NT2/D1 (cell line): ENCODE measurements around the gene SNAI3.

Experiments
- DNase-seq: peaks from one replicate; pipeline ENCODE4 v3.0.0-alpha.2; 2011; ENCODE audit warnings: low read depth, low spot score
- H3K27me3 ChIP-seq: 2 replicates; pipeline ENCODE4 v1.6.0; 2011; ENCODE audit warnings: mild to moderate bottlenecking; ENCODE audit not compliant: insufficient read length, insufficient read depth
- H3K36me3 ChIP-seq: 2 replicates; pipeline ENCODE4 v1.6.1; 2011; ENCODE audit warnings: mild to moderate bottlenecking, low read length, mixed read lengths; ENCODE audit not compliant: insufficient read depth, insufficient read length
- H3K4me1 ChIP-seq: 2 replicates; pipeline ENCODE4 v1.5.1; 2011; ENCODE audit not compliant: insufficient read depth, insufficient read length
- H3K4me3 ChIP-seq: 2 replicates; pipeline ENCODE4 v1.5.1; 2011; ENCODE audit warnings: low read depth; ENCODE audit not compliant: insufficient read length
- H3K9ac ChIP-seq: 2 replicates; pipeline ENCODE4 v1.6.0; 2011; ENCODE audit warnings: low read depth; ENCODE audit not compliant: insufficient read length
- H3K9me3 ChIP-seq: 2 replicates; pipeline ENCODE4 v1.5.1; 2011; ENCODE audit warnings: mild to moderate bottlenecking, low read length; ENCODE audit not compliant: insufficient read depth
- SUZ12 ChIP-seq: IDR thresholded peaks from 2 replicates; pipeline ENCODE4 v1.6.1; 2011; ENCODE audit not compliant: insufficient read length, insufficient read depth; ENCODE audit errors: extremely low read depth
- YY1 ChIP-seq: IDR thresholded peaks from 2 replicates; pipeline ENCODE4 v1.6.1; 2011; ENCODE audit not compliant: insufficient read length, insufficient read depth
- ZNF274 ChIP-seq: IDR thresholded peaks from 2 replicates; pipeline ENCODE4 v1.6.1; 2011; ENCODE audit warnings: mild to moderate bottlenecking, low read depth, low read length

Gene SNAI3

DNA sequence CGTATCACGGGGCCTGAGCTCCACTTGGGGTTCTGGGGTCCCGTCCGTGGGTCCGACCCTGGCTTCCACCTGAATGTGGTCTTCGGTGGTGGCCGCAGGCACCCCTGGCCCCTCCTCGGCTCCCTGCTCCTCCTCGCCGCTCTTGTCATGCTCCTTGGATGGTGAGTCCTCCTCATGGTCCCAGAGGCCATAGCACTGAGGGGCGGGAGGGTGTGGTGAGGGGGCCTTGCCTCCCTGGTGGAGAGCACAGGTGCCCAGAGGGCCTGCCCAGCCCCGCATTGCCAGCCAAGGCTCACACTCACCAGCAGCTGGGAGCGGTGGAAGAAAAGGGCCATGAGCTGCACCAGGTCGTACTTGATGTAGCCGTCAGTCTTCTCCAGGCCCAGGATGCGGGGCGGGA lies 34.9 kb upstream of the SNAI3 start:
- Histone ChIP-seq H3K9me3 (no peaks in the 10 kb centered on the region), H3K36me3 (peaks cover 96% of the 10 kb centered on the region)

DNA sequence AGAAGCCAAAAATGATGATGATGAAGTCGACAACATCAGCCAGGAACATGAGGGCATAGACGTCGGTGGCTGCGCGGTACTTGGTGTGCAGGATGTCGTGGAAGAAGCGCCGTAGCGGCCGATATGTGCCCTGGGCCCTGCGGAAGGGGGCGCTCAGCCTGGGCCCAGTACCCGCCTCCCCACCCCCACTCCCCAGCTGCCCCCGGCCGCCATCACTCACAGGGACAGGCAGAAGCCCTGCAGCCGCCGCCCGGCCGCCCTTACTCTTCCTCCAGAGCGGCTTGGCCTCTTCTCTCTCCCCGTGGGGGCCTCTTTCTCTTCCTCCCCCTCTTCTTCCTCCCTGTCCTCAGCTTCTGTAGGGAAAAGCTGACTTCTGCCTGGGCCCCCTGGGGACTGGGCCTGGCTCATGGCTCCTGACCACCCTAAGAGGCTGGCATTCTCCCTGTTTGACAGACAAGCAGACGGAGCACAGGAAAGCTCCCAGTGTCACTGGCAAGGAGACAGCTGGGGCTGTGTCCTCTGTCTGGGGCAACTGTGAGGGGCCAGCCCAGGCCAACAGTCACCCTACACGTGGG lies 34.2 kb upstream of the SNAI3 start:
- H3K4me1 ChIP-seq, result peaks cover 10% of the 10 kb centered on the region
- no peaks in the 10 kb centered on the region for H3K27me3 ChIP-seq
- no peak overlapping the region for H3K9ac ChIP-seq
- no peak for DNase-seq
- no peak overlapping the region for H3K4me3 ChIP-seq
- peaks cover 96% of the 10 kb centered on the region for H3K36me3 ChIP-seq
- no peaks in the 10 kb centered on the region for H3K9me3 ChIP-seq
- TF ChIP-seq YY1 (no peak), SUZ12 (no peak), ZNF274 (no peak)

More for the DNA sequence above, 34.9 kb upstream of the SNAI3 start:
- H3K4me1 ChIP-seq, result peaks cover 15% of the 10 kb centered on the region
- TF ChIP-seq SUZ12 (no peak), ZNF274 (no peak), YY1 (no peak)
- H3K9ac ChIP-seq, result no peak overlapping the region
- H3K4me3 ChIP-seq, result no peak overlapping the region
- no peak for DNase-seq
- no peaks in the 10 kb centered on the region for H3K27me3 ChIP-seq

DNA sequence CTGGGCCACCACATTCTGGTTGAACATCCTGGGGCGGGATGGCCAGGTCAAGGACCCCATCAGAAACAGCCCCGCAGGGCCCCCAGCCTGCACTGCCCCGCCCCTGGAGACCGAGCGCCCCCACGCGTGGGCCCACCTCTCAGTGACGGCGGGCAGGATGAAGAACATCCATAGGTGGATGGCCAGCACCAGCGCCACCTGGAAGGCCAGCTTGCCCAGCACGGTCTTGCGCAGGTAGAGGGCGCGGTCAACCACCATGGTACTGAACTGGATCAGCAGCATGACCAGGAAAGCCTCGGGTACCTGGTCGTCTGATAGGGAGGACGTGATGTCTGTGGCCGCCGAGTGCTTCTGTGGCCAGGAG lies 33.6 kb upstream of the SNAI3 start:
- H3K36me3 ChIP-seq, result peaks cover 96% of the 10 kb centered on the region
- no peaks in the 10 kb centered on the region for H3K27me3 ChIP-seq
- peaks cover 6% of the 10 kb centered on the region for H3K4me1 ChIP-seq
- no peak overlapping the region for H3K9ac ChIP-seq
- TF ChIP-seq YY1 (no peak), SUZ12 (no peak), ZNF274 (no peak)
- no peaks in the 10 kb centered on the region for H3K9me3 ChIP-seq
- H3K4me3 ChIP-seq, result no peak overlapping the region
- DNase-seq, result no peak

DNA sequence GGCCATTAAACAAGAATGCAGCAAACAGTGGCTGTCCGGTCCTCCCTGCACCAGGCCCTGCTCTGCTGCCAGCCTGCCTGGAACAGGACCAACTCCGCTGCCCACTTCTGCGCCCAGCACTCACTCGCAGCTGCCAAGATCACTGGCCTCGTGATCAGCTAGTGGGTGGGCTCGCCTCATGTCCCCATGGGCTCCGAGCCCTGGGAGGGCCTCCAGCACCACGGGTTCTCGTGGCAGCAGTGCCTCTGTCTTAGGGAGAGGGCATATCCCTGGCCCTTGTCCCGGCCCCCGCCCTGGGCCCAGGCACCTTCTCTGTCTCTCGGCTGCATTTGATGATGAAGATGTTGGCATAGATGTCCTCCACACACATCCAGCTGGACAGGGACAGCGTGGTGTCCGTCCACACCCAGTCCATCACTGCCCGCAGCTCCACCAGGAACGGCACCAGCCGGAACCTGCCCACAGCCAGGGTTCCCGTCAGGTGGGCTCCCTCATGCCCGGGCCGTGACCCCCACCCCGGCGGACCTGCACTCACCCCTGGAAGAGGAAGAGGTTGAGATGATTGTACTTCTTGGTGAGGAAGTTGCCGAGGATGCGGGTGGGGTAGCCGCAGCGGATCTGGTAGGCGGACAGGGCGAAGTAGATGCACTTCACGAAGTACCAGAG lies 33.1 kb upstream of the SNAI3 start:
- Histone ChIP-seq H3K4me1 (peaks cover 4% of the 10 kb centered on the region), H3K9ac (no peak overlapping the region), H3K9me3 (no peaks in the 10 kb centered on the region), H3K4me3 (no peak overlapping the region), H3K36me3 (peaks cover 96% of the 10 kb centered on the region), H3K27me3 (no peaks in the 10 kb centered on the region)
- DNase-seq, result no peak
- TF ChIP-seq SUZ12, result no peak
- no peak for TF ChIP-seq ZNF274
- TF ChIP-seq YY1, result no peak

DNA sequence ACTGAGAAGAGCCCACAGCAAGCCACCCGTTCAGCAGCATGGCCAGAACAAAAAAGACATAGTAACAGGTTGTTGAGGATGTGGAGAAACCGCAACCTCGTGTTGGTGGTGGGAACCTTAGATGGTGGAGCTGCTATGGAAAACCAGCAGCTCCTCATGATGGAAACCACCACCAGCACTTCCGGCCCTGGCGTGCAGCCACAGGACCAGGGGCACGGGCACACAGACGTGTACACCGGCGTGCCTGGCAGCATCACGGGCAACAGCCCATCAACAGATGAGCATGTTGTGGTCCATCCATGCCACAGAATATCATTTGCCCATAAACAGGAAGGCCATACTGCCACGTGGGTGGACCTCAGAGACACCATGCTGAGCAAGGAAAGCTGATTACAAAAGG lies 31.9 kb upstream of the SNAI3 start:
- peaks cover 96% of the 10 kb centered on the region for H3K36me3 ChIP-seq
- DNase-seq, result no peak
- H3K9me3 ChIP-seq, result no peaks in the 10 kb centered on the region
- peaks cover 3% of the 10 kb centered on the region for H3K4me1 ChIP-seq
- no peak for TF ChIP-seq ZNF274
- H3K27me3 ChIP-seq, result no peaks in the 10 kb centered on the region
- no peak overlapping the region for H3K9ac ChIP-seq
- H3K4me3 ChIP-seq, result no peak overlapping the region

DNA sequence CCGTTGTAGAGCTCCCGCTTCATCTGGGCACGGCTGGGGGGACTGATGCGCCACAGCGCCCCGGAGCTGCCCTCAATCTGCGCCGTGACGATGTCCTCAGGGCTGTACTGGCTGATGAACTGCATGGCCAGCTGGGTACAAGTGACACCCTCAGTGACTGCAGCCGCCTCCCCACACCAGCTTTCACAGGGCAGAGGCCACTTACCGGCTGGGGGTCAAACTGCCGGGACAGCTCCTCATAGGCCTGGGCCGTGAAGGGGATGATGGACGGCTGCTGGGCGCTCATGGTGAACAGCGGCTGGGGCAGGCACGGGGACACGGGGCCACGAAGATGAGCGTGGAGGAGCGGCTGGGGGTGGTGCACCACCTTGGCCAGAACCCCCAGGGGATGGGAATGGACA lies 30.3 kb upstream of the SNAI3 start:
- Histone ChIP-seq H3K4me3 (no peak overlapping the region), H3K36me3 (peaks cover 91% of the 10 kb centered on the region), H3K9ac (no peak overlapping the region), H3K9me3 (no peaks in the 10 kb centered on the region), H3K27me3 (no peaks in the 10 kb centered on the region), H3K4me1 (no peaks in the 10 kb centered on the region)
- DNase-seq, result no peak
- TF ChIP-seq ZNF274 (no peak), SUZ12 (no peak), YY1 (no peak)

DNA sequence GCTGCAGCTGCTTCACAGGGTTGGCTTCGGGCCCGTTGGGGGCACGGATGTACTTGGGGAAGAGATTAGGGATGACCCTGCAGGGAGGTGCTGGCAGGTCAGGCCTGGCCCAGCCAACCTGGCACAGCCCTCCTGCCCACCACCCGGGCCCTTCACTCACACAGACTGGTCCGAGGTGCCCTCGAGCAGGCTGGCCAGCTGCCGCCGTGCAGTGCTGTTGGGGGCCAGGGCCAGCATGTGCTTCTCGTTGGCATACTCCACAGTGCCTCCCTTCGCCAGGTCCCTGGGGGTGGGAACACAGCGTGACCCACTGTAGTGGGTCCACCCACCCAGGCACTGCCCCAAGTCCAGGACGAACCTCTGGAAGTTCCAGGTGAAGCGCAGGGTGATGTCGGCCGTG lies 29.9 kb upstream of the SNAI3 start:
- Histone ChIP-seq H3K27me3 (no peaks in the 10 kb centered on the region), H3K4me3 (no peak overlapping the region), H3K9ac (no peak overlapping the region), H3K4me1 (no peaks in the 10 kb centered on the region), H3K36me3 (peaks cover 91% of the 10 kb centered on the region), H3K9me3 (no peaks in the 10 kb centered on the region)
- no peak for DNase-seq
- TF ChIP-seq YY1 (no peak), SUZ12 (no peak), ZNF274 (no peak)
